ENCODE measurements around the gene PAM.

PAM gene

DNA sequence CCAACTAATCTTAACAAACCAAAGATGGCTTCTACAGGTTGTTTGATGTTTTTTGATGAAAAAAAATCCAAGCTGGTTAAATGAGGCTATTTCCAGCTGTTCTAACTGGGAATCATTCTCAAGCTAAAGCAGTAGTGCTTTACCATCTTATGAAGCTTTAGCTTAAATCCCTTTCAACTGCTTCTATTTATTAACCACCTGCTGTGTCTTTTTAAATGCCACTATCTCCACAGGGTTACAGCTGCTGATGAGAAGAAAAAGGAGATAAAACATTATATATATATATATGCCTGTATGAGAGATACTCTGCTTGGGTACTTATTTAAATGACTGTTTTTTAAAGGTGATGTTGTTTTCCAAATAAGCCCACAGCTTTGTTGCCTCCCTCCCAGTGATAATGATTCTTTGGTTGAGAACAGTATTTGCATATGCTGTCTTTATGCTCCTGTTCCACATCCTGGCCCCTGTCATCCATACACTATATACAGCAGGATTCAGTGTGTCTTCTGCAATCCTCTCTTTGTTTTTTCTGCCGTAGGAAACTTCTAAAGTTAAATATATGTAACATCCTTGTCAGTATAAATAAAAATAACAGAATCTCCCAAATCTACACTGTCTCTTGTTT is 164.0 kb downstream of the PAM start:
- Histone ChIP-seq H3K27me3 (ENCODE audit: insufficient read depth, low read depth, severe bottlenecking) (no peaks in the 10 kb centered on the region), H3K27ac (no peak overlapping the region), H3K4me3 (ENCODE audit: low read depth, low read length) (no peak overlapping the region), H3K36me3 (no peaks in the 10 kb centered on the region), H3K9me3 (ENCODE audit: severe bottlenecking) (no peaks in the 10 kb centered on the region)
- TF ChIP-seq, protein P1, sequence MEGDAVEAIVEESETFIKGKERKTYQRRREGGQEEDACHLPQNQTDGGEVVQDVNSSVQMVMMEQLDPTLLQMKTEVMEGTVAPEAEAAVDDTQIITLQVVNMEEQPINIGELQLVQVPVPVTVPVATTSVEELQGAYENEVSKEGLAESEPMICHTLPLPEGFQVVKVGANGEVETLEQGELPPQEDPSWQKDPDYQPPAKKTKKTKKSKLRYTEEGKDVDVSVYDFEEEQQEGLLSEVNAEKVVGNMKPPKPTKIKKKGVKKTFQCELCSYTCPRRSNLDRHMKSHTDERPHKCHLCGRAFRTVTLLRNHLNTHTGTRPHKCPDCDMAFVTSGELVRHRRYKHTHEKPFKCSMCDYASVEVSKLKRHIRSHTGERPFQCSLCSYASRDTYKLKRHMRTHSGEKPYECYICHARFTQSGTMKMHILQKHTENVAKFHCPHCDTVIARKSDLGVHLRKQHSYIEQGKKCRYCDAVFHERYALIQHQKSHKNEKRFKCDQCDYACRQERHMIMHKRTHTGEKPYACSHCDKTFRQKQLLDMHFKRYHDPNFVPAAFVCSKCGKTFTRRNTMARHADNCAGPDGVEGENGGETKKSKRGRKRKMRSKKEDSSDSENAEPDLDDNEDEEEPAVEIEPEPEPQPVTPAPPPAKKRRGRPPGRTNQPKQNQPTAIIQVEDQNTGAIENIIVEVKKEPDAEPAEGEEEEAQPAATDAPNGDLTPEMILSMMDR (IDR thresholded peaks at IDR 0.05; ENCODE audit: low read depth, low read length), result no peak
- no peak for DNase-seq

DNA sequence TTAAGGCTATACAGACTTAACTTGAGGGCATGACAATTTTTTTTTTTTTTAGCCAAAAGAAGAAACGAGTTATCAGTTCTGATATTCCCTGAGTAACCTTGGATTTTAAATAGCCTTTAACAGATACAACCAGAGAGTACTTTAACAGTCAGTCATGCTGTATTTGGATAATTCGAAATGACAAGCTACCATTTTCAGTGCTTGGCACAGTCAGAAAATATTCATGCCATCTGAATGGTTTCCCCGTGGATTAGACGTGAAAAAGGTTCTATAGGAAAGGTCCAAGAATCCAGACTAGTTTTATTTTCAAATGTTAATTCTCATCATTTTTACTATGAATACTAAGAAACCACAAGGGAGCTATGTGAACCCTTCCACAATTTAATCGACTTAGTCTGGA is 165.7 kb downstream of the PAM start:
- H3K27ac ChIP-seq, result no peak overlapping the region
- H3K4me3 ChIP-seq (ENCODE audit: low read depth, low read length), result no peak overlapping the region
- no peak for DNase-seq
- no peaks in the 10 kb centered on the region for H3K27me3 ChIP-seq (ENCODE audit: insufficient read depth, low read depth, severe bottlenecking)
- H3K36me3 ChIP-seq, result no peaks in the 10 kb centered on the region
- TF ChIP-seq, protein P1 (IDR thresholded peaks at IDR 0.05; ENCODE audit: low read depth, low read length), result no peak
- H3K9me3 ChIP-seq (ENCODE audit: severe bottlenecking), result no peaks in the 10 kb centered on the region

DNA sequence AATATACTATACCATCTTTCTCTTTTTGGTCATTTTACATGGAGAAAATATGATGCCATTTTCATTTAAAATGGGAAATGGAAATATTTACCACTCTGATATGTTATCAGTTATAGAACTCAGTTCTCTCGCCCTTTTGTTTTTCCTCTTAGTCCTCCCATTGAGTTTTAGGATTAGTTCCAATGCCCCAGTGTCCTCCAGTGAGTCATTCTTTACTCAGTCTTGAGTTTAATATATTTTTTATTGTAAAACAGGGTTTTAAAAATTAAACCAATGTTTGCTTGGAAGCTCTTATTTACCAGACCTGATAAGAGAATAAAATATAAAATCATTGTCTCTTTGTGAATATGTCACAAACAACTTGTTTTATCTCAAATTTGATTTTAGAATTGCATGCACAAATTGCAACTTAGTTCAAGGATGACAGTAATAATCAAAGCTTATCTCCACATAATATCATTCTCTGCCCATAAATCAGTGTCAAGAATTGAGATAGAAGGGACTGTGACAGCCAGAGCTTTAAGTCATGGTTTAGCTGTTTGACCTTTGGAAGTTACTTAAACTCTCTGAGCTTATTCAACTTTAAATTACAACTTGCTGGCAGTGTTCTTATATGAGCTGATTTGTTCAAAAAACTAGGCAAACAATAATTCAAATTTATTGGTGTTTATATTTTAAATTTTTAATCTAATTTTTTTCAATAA is 166.4 kb downstream of the PAM start:
- no peak for DNase-seq

DNA sequence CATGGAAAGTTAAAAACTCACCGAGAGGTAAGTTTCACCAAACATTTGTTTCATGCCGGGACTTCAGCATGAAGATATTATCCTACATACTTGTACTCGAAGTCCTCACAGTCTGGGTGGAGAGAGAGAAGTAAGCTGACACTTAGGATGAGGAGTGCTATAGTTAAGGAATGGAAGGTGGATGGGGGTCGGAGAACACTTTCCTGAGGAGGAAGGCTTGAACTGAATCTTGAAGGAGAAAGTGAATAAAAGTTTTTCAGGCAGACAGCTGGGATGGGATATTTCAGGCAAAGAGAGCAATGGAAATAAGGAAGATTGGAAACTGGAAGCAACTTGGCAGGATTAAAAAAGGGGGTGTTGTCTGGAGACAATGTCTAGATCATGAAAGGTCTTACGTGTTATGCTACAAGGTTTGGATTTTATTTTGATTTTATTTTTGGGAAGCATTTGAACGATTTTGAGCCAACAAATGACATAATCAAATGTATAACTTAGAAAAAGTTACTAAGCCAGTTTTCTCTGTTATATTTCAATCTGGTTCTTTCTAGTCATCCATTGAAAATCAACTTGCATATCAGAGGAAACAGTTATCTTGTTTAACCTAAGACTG is 167.1 kb downstream of the PAM start:
- DNase-seq, result no peak
- TF ChIP-seq, protein P1 (IDR thresholded peaks at IDR 0.05; ENCODE audit: low read depth, low read length), result no peak
- Histone ChIP-seq H3K36me3 (no peaks in the 10 kb centered on the region), H3K27ac (no peak overlapping the region), H3K9me3 (ENCODE audit: severe bottlenecking) (no peaks in the 10 kb centered on the region), H3K4me3 (ENCODE audit: low read depth, low read length) (no peak overlapping the region), H3K27me3 (ENCODE audit: insufficient read depth, low read depth, severe bottlenecking) (no peaks in the 10 kb centered on the region)

More for the DNA sequence above, 166.4 kb downstream of the PAM start:
- no peak overlapping the region for H3K27ac ChIP-seq
- H3K36me3 ChIP-seq, result no peaks in the 10 kb centered on the region
- no peaks in the 10 kb centered on the region for H3K27me3 ChIP-seq (ENCODE audit: insufficient read depth, low read depth, severe bottlenecking)
- H3K4me3 ChIP-seq (ENCODE audit: low read depth, low read length), result no peak overlapping the region
- TF ChIP-seq, protein P1 (IDR thresholded peaks at IDR 0.05; ENCODE audit: low read depth, low read length), result no peak
- no peaks in the 10 kb centered on the region for H3K9me3 ChIP-seq (ENCODE audit: severe bottlenecking)

DNA sequence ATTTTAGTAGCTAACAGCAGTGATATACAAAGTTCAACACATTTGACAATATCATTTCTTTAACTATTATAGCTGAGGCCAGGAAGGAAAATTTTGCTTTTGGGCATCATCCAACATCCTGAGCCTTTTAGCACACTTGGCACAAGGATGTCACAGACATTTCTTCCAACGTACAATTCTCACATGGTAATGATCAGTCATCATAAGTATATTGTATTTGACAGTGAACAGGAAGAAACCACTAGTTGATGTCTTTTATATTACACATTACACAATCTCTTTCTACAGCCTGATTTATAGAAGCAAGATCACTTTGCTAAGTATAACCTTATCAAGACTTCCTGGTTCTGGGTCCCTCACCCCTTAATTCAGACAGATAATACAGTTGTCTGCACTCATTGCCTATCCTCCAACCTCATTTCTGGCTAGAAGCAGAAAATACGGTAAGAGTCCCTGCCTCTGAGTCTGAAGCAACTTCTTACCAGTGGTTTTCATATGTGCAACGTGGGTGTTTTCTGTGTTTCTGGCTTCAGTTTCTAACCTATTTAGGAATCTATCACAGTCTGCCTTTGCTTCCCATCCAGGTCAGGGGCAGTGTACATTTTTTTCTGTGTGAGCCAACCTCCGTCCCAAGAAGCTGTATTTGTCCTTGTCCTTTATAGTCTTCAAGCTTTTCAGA is 167.8 kb downstream of the PAM start:
- H3K27ac ChIP-seq, result no peak overlapping the region
- H3K9me3 ChIP-seq (ENCODE audit: severe bottlenecking), result no peaks in the 10 kb centered on the region
- H3K4me3 ChIP-seq (ENCODE audit: low read depth, low read length), result no peak overlapping the region
- TF ChIP-seq, protein P1 (IDR thresholded peaks at IDR 0.05; ENCODE audit: low read depth, low read length), result no peak
- no peaks in the 10 kb centered on the region for H3K36me3 ChIP-seq
- DNase-seq, result no peak
- no peaks in the 10 kb centered on the region for H3K27me3 ChIP-seq (ENCODE audit: insufficient read depth, low read depth, severe bottlenecking)

Data from WERI-Rb-1 (cell line).